HUES64 (cell line): ENCODE data around the gene TCF15. TPM values are rescaled to one million over a fixed set of nuclear protein-coding genes. Genes with fewer than 3 reads are reported as not detected.
A peak's percentile ranks its signal among the peaks of the same experiment; 100 is the strongest.

Experiments used
- H3K27ac ChIP-seq: 2 replicates; pipeline ENCODE4 v1.7.0; 2013; ENCODE audit warnings: low read depth, low read length, inconsistent platforms
- H3K27me3 ChIP-seq: 2 replicates; pipeline ENCODE4 v1.6.1; 2013; ENCODE audit warnings: mild to moderate bottlenecking, low read length; ENCODE audit not compliant: insufficient read depth
- H3K36me3 ChIP-seq: 2 replicates; pipeline ENCODE4 v1.6.1; 2013; ENCODE audit warnings: mild to moderate bottlenecking, low read length; ENCODE audit not compliant: insufficient read depth
- H3K4me1 ChIP-seq: 2 replicates; pipeline ENCODE4 v1.6.1; 2013; ENCODE audit warnings: mild to moderate bottlenecking, low read length, moderate library complexity; ENCODE audit not compliant: insufficient read depth
- H3K4me3 ChIP-seq: 2 replicates; pipeline ENCODE4 v1.5.1; 2013; ENCODE audit warnings: mild to moderate bottlenecking, low read length, moderate library complexity
- H3K9ac ChIP-seq: 2 replicates; pipeline ENCODE4 v1.6.1; 2013; ENCODE audit warnings: mild to moderate bottlenecking, low read depth, low read length
- H3K9me3 ChIP-seq: 2 replicates; pipeline ENCODE4 v1.6.1; 2013; ENCODE audit warnings: low read depth, low read length; ENCODE audit not compliant: insufficient read depth
- WGBS: fragments of 150-250, 120-280 bp; methylation state at CpG from one replicate; pipeline ENCODE4 v1.1.7; 2013; ENCODE audit warnings: missing lambda C conversion rate; 5-methylcytosine and 5-hydroxymethylcytosine counted together
- polyA plus RNA-seq, 2 experiments: library from polyadenylated mRNA; stranded (reverse); fragments of 50-300 nt; gene quantifications; one replicate each; pipeline ENCODE4 v1.2.3, GENCODE V29; 2013

The TCF15 gene
- polyA plus RNA-seq (2013, experiment 1 of 2) = 1.7 TPM
- 2.7 TPM for polyA plus RNA-seq (2013, experiment 2 of 2)

GRCh38 chr20:610130-611046, at the start of gene TCF15:
TCF15 (minus strand) TSS chr20:610309; CDS start chr20:610237, 72 bp downstream.
- peak within 1 kb of the TSS; percentile 47 for H3K4me3 ChIP-seq
- 9% methylated on average over 84 of the region's 84 CpGs for WGBS
- H3K9ac ChIP-seq = peak within 1 kb of the TSS; percentile 13
- H3K27me3 ChIP-seq = peaks cover 44% of the 10 kb centered on the region
- H3K27ac ChIP-seq = no peak within 1 kb of the TSS
- no peaks in the 10 kb centered on the region for H3K9me3 ChIP-seq
- H3K4me1 ChIP-seq = peaks cover 14% of the 10 kb centered on the region
- no peaks in the 10 kb centered on the region; the same call in 1 of the 2 replicates for H3K36me3 ChIP-seq

GRCh38 chr20:658731-659291, 48.7 kb upstream of the TCF15 start:
- peaks cover 31% of the 10 kb centered on the region for H3K27me3 ChIP-seq
- H3K9ac ChIP-seq = peak overlapping the region; percentile 48
- H3K9me3 ChIP-seq = no peaks in the 10 kb centered on the region
- peak overlapping the region; percentile 17; the same call in 1 of the 2 replicates for H3K4me3 ChIP-seq
- peak overlapping the region; percentile 83 for H3K27ac ChIP-seq
- no peaks in the 10 kb centered on the region for H3K36me3 ChIP-seq
- H3K4me1 ChIP-seq = peaks cover 41% of the 10 kb centered on the region
- WGBS = 34% methylated on average over 4 of the region's 5 CpGs

GRCh38 chr20:658202-658601, 48.1 kb upstream of the TCF15 start:
- 28% methylated on average over 2 of the region's 2 CpGs for WGBS
- Histone ChIP-seq H3K4me3 (no peak overlapping the region), H3K9me3 (no peaks in the 10 kb centered on the region), H3K36me3 (no peaks in the 10 kb centered on the region), H3K4me1 (peaks cover 45% of the 10 kb centered on the region), H3K27ac (peak overlapping the region; percentile 83), H3K27me3 (peaks cover 27% of the 10 kb centered on the region), H3K9ac (peak overlapping the region; percentile 48)

- H3K27me3 ChIP-seq = peaks cover 10% of the 10 kb centered on the region
- H3K4me3 ChIP-seq = no peak overlapping the region
- no peak overlapping the region for H3K9ac ChIP-seq
- H3K36me3 ChIP-seq = peaks cover under 1% of the 10 kb centered on the region; the same call in 1 of the 2 replicates
- H3K4me1 ChIP-seq = peaks cover 50% of the 10 kb centered on the region
- WGBS = 91% methylated on average over 11 of the region's 11 CpGs
- no peak overlapping the region for H3K27ac ChIP-seq
- H3K9me3 ChIP-seq = no peaks in the 10 kb centered on the region
Measured at GRCh38 chr20:655726-656624, 45.9 kb upstream of the TCF15 start.

GRCh38 chr20:654417-654750, 44.3 kb upstream of the TCF15 start:
- H3K4me3 ChIP-seq = no peak overlapping the region
- H3K27me3 ChIP-seq = peaks cover 10% of the 10 kb centered on the region
- peaks cover 46% of the 10 kb centered on the region for H3K4me1 ChIP-seq
- peaks cover 14% of the 10 kb centered on the region for H3K36me3 ChIP-seq
- H3K27ac ChIP-seq = no peak overlapping the region
- no peaks in the 10 kb centered on the region for H3K9me3 ChIP-seq
- WGBS = 96% methylated on average over 3 of the region's 3 CpGs
- H3K9ac ChIP-seq = no peak overlapping the region

GRCh38 chr20:653590-654416, 43.7 kb upstream of the TCF15 start:
- 38% methylated on average over 31 of the region's 31 CpGs for WGBS
- H3K27ac ChIP-seq = peak overlapping the region; percentile 59
- peak overlapping the region; percentile 74 for H3K9ac ChIP-seq

GRCh38 chr20:653110-653589, 43.0 kb upstream of the TCF15 start, which contains the start of gene SRXN1:
SRXN1 (minus strand) TSS chr20:653200; CDS start chr20:653185, 15 bp downstream.
- under 1% methylated on average over 74 of the region's 74 CpGs for whole genome bisulfite sequencing

More at GRCh38 chr20:653590-654416, 43.7 kb upstream of the TCF15 start:
- Histone ChIP-seq H3K4me3 (peak overlapping the region; percentile 80), H3K36me3 (peaks cover 17% of the 10 kb centered on the region), H3K27me3 (peaks cover 10% of the 10 kb centered on the region), H3K4me1 (peaks cover 41% of the 10 kb centered on the region), H3K9me3 (no peaks in the 10 kb centered on the region)

GRCh38 chr20:652615-653109, 42.6 kb upstream of the TCF15 start:
- WGBS = 3% methylated on average over 36 of the region's 36 CpGs
- Histone ChIP-seq H3K36me3 (peaks cover 28% of the 10 kb centered on the region), H3K27me3 (peaks cover 10% of the 10 kb centered on the region), H3K4me3 (peak overlapping the region; percentile 80), H3K9me3 (no peaks in the 10 kb centered on the region), H3K9ac (peak overlapping the region; percentile 80), H3K27ac (no peak overlapping the region), H3K4me1 (peaks cover 29% of the 10 kb centered on the region)

More at GRCh38 chr20:653110-653589, 43.0 kb upstream of the TCF15 start, which contains the start of gene SRXN1:
- Histone ChIP-seq H3K27me3 (peaks cover 10% of the 10 kb centered on the region), H3K9me3 (no peaks in the 10 kb centered on the region), H3K4me3 (peak within 1 kb of the TSS; percentile 80), H3K9ac (peak within 1 kb of the TSS; percentile 80), H3K36me3 (peaks cover 23% of the 10 kb centered on the region), H3K4me1 (peaks cover 34% of the 10 kb centered on the region), H3K27ac (peak within 1 kb of the TSS; percentile 69)

- no peaks in the 10 kb centered on the region for H3K9me3 ChIP-seq
- peaks cover 22% of the 10 kb centered on the region for H3K4me1 ChIP-seq
- WGBS = 72% methylated on average over 20 of the region's 20 CpGs
- peak overlapping the region; percentile 80 for H3K9ac ChIP-seq
- peak overlapping the region; percentile 80 for H3K4me3 ChIP-seq
- peaks cover 10% of the 10 kb centered on the region for H3K27me3 ChIP-seq
- no peak overlapping the region for H3K27ac ChIP-seq
- peaks cover 35% of the 10 kb centered on the region for H3K36me3 ChIP-seq
Measured at GRCh38 chr20:651713-652614, 41.9 kb upstream of the TCF15 start.
